ENCODE measurements around the gene TANC1.

TANC1 gene

DNA sequence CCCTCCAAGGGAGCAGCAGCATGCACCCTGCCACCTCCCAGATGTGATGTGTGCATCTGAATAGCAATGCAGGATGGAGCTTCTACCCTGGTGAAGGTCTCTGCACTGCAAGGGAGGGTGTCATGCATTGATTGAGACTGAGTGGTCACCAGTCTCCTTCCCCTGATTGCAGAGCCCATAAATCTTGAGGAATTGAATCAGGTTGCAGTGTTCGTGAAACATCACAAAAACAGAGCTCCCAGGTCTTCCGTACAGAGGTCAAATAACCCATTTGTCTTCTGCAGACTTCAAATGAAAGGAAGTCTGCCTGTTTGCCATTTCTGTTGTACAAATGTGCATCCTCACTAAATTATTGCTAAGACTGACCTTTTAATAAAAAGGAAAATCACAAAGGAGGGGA, 181.3 kb downstream of the TANC1 start:
- Mint-ChIP-seq H3K27me3 (peaks cover 0 to 6% of the 10 kb centered on the region in 2 donors), H3K27ac (no peak overlapping the region), H3K4me3 (no peak overlapping the region), H3K4me1 (ENCODE audit: low read depth in 2 of 2) (peaks cover 27 to 32% of the 10 kb centered on the region in 2 donors), H3K9me3 (no peaks in the 10 kb centered on the region), H3K36me3 (ENCODE audit: insufficient read depth) (no peaks in the 10 kb centered on the region)
- no peak for ATAC-seq (replicated peaks)
- no peak for DNase-seq

DNA sequence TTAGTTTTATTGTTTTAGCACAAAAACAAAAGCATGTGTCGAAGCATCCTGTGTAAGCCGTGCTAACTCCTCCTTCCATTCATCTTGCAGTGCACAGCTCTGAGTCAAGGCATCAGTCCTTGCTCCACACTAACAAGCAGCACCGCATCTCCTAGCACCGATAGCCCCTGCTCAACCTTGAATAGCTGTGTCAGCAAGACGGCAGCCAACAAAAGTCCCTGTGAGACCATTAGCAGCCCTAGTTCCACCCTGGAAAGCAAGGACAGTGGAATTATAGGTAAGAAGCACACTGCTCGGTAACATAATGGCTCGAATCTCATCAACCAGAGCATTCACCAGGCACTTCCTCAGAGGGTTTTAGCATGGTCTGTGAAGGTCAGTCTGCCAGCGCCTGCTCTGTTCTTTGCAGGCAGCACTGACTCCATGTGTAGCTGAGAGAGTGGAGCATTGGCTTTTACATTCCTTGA, 181.9 kb downstream of the TANC1 start:
- Mint-ChIP-seq H3K27ac (no peak overlapping the region), H3K4me3 (no peak overlapping the region), H3K36me3 (ENCODE audit: insufficient read depth) (no peaks in the 10 kb centered on the region), H3K9me3 (no peaks in the 10 kb centered on the region), H3K4me1 (ENCODE audit: low read depth in 2 of 2) (peaks cover 21 to 26% of the 10 kb centered on the region in 2 donors), H3K27me3 (peaks cover 0 to 6% of the 10 kb centered on the region in 2 donors)
- DNase-seq (no peak), ATAC-seq (replicated peaks) (no peak)

- H3K4me1 Mint-ChIP-seq (ENCODE audit: low read depth in 2 of 2), result peaks cover 13 to 16% of the 10 kb centered on the region in 2 donors
- H3K27ac Mint-ChIP-seq, result no peak overlapping the region
- H3K27me3 Mint-ChIP-seq, result peaks cover 0 to 6% of the 10 kb centered on the region in 2 donors
- H3K36me3 Mint-ChIP-seq (ENCODE audit: insufficient read depth), result no peaks in the 10 kb centered on the region
- DNase-seq (no peak), ATAC-seq (replicated peaks) (no peak)
- H3K4me3 Mint-ChIP-seq, result no peak overlapping the region
- H3K9me3 Mint-ChIP-seq, result no peaks in the 10 kb centered on the region
Observed at GRCh38 chr2:159151198-159152127, 183.0 kb downstream of the TANC1 start.

- Mint-ChIP-seq H3K4me1 (ENCODE audit: low read depth in 2 of 2) (peaks cover 7 to 16% of the 10 kb centered on the region in 2 donors), H3K36me3 (ENCODE audit: insufficient read depth) (no peaks in the 10 kb centered on the region), H3K27ac (no peak overlapping the region), H3K4me3 (no peak overlapping the region), H3K9me3 (no peaks in the 10 kb centered on the region), H3K27me3 (peaks cover 0 to 6% of the 10 kb centered on the region in 2 donors)
- ATAC-seq (replicated peaks), result no peak
- no peak for DNase-seq
Observed at GRCh38 chr2:159152128-159152778, 183.8 kb downstream of the TANC1 start.

DNA sequence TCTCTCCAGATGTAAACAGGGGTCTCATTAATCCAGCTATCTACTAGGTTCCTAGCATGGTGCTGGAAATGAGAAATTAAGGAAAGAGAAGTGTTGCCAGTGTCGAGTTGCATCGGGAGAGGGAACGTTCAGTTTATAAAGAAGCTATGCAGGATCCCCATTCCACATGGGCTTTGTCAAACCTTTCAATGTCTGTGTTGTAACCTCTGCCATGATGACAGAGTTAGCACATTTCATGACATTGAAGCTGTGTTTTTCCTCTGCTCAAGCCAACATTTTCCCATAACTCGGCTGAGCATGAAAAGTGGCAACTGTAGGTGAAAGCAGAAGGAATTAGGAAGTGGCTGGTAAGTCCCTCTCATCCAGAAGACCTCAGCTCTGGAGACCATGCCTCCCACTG, 184.6 kb downstream of the TANC1 start:
- Mint-ChIP-seq H3K27me3 (peaks cover 0 to 6% of the 10 kb centered on the region in 2 donors), H3K4me3 (no peak overlapping the region), H3K27ac (no peak overlapping the region), H3K4me1 (ENCODE audit: low read depth in 2 of 2) (peaks cover 6 to 8% of the 10 kb centered on the region in 2 donors), H3K36me3 (ENCODE audit: insufficient read depth) (no peaks in the 10 kb centered on the region), H3K9me3 (no peaks in the 10 kb centered on the region)
- no peak for DNase-seq
- ATAC-seq (replicated peaks), result no peak

GRCh38 chr2:159153463-159153862, 185.0 kb downstream of the TANC1 start:
- Mint-ChIP-seq H3K27ac (no peak overlapping the region), H3K9me3 (no peaks in the 10 kb centered on the region), H3K36me3 (ENCODE audit: insufficient read depth) (no peaks in the 10 kb centered on the region), H3K4me1 (ENCODE audit: low read depth in 2 of 2) (peaks cover 6 to 8% of the 10 kb centered on the region in 2 donors), H3K4me3 (no peak overlapping the region), H3K27me3 (peaks cover 0 to 6% of the 10 kb centered on the region in 2 donors)
- ATAC-seq (replicated peaks), result no peak
- DNase-seq, result no peak

DNA sequence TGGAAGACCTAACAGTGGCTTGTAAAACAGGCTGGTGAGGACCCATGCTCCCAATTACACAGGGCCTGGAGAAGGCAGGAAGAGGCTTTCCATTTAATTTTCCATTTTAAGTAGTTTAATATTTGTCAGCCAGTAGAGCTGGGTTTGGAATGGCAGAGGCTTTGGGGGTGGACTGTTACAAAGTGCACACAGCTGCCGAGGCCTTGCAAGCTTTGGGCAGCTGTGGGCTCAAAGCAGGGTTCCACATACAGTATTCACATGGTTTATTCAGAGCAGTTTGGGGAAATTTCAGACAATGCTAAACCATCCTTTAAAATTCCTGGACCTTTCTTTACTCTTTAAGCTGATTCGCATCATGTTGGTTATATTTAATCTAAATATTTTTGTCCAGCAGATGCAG, 185.5 kb downstream of the TANC1 start:
- H3K27ac Mint-ChIP-seq, result no peak overlapping the region
- ATAC-seq (replicated peaks) (no peak), DNase-seq (no peak)
- no peaks in the 10 kb centered on the region for H3K36me3 Mint-ChIP-seq (ENCODE audit: insufficient read depth)
- no peaks in the 10 kb centered on the region for H3K9me3 Mint-ChIP-seq
- peaks cover 6 to 8% of the 10 kb centered on the region in 2 donors for H3K4me1 Mint-ChIP-seq (ENCODE audit: low read depth in 2 of 2)
- peaks cover 0 to 6% of the 10 kb centered on the region in 2 donors for H3K27me3 Mint-ChIP-seq
- no peak overlapping the region for H3K4me3 Mint-ChIP-seq

DNA sequence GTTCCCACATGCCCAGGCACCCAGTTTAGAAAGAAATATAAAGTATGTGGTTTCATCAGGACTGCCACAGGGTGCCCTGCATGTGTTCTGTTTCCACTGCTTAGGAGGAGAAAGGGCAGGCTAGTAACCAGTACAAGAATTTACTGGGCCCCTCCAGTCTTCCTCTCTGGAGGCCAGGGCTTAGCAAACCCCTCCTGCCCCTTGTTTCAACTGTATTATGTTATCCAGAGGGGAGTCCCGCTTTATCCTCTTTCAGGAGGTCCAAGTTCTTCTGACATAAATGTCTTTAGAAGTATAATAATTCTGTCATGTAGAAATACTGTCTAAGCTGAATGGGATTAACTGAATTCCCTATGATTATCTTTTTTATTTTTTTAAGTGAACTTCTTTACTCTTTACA, 185.9 kb downstream of the TANC1 start:
- Mint-ChIP-seq H3K4me1 (ENCODE audit: low read depth in 2 of 2) (peaks cover 6 to 8% of the 10 kb centered on the region in 2 donors), H3K27ac (no peak overlapping the region), H3K36me3 (ENCODE audit: insufficient read depth) (no peaks in the 10 kb centered on the region), H3K9me3 (no peaks in the 10 kb centered on the region), H3K4me3 (no peak overlapping the region), H3K27me3 (peaks cover 0 to 6% of the 10 kb centered on the region in 2 donors)
- no peak for DNase-seq
- no peak for ATAC-seq (replicated peaks)

- Mint-ChIP-seq H3K9me3 (no peaks in the 10 kb centered on the region), H3K27ac (no peak overlapping the region), H3K27me3 (peaks cover 0 to 6% of the 10 kb centered on the region in 2 donors), H3K4me1 (ENCODE audit: low read depth in 2 of 2) (peaks cover 6 to 8% of the 10 kb centered on the region in 2 donors), H3K36me3 (ENCODE audit: insufficient read depth) (no peaks in the 10 kb centered on the region), H3K4me3 (no peak overlapping the region)
- no peak for ATAC-seq (replicated peaks)
- DNase-seq, result no peak
Observed at GRCh38 chr2:159155320-159155719, 186.9 kb downstream of the TANC1 start.

GRCh38 chr2:159155791-159156190, 187.4 kb downstream of the TANC1 start:
- no peak for ATAC-seq (replicated peaks)
- peaks cover 0 to 6% of the 10 kb centered on the region in 2 donors for H3K27me3 Mint-ChIP-seq
- peaks cover 6 to 9% of the 10 kb centered on the region in 2 donors for H3K4me1 Mint-ChIP-seq (ENCODE audit: low read depth in 2 of 2)
- no peak overlapping the region for H3K27ac Mint-ChIP-seq
- no peaks in the 10 kb centered on the region for H3K36me3 Mint-ChIP-seq (ENCODE audit: insufficient read depth)
- no peak for DNase-seq
- H3K9me3 Mint-ChIP-seq, result no peaks in the 10 kb centered on the region
- H3K4me3 Mint-ChIP-seq, result no peak overlapping the region

DNA sequence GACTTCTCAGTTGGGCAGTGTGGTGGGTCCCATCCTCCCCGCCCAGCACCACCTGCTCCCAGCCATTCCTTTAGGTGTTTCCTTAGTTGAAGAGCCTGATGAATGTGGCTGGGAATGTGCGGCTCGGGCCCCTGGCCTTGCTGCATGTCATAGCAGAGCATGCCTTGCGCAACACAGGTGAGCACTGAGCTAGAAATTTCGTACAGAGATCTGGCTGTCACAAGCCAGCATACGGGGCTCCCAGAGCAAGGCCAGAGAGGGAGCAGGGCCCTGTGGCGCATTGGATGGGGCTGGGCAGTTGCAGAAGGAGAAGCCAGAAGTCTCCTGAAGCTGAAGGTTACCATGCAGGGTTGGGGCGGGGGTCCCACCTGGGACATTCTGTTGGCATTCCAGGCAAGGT, 188.4 kb downstream of the TANC1 start:
- H3K36me3 Mint-ChIP-seq (ENCODE audit: insufficient read depth), result no peaks in the 10 kb centered on the region
- no peak overlapping the region for H3K4me3 Mint-ChIP-seq
- no peak for DNase-seq
- H3K4me1 Mint-ChIP-seq (ENCODE audit: low read depth in 2 of 2), result peaks cover 10 to 14% of the 10 kb centered on the region in 2 donors
- peaks cover 0 to 6% of the 10 kb centered on the region in 2 donors for H3K27me3 Mint-ChIP-seq
- ATAC-seq (replicated peaks), result no peak
- H3K27ac Mint-ChIP-seq, result no peak overlapping the region
- no peaks in the 10 kb centered on the region for H3K9me3 Mint-ChIP-seq

- peaks cover 10 to 14% of the 10 kb centered on the region in 2 donors for H3K4me1 Mint-ChIP-seq (ENCODE audit: low read depth in 2 of 2)
- DNase-seq (no peak), ATAC-seq (replicated peaks) (no peak)
- peaks cover 0 to 6% of the 10 kb centered on the region in 2 donors for H3K27me3 Mint-ChIP-seq
- H3K36me3 Mint-ChIP-seq (ENCODE audit: insufficient read depth), result no peaks in the 10 kb centered on the region
- H3K27ac Mint-ChIP-seq, result peak overlapping the region in 1 of 2 donors; percentile 42
- no peak overlapping the region for H3K4me3 Mint-ChIP-seq
- H3K9me3 Mint-ChIP-seq, result no peaks in the 10 kb centered on the region
Observed at GRCh38 chr2:159157361-159158209, 189.1 kb downstream of the TANC1 start.

DNA sequence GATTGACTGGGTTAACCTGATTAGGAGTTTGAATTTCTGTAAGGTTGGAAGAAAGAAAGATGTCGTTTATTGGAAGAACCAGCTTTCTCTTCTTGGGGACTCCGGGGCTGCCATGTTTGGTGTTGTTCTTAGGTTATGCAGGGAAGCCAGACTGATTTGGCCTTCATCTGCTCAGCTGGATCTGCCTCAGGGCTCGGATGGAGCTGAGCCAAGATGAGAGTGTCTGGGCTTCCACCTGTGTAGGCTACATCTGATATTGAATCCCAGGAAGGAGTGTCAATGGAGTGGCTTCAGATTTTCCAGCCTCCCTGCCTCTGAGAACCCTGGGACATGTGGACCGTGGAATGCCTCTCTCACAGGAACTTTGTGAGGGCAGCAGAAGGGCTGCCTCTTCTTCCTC, 192.0 kb downstream of the TANC1 start:
- Mint-ChIP-seq H3K27me3 (no peaks in the 10 kb centered on the region), H3K9me3 (no peaks in the 10 kb centered on the region), H3K36me3 (ENCODE audit: insufficient read depth) (no peaks in the 10 kb centered on the region), H3K4me3 (no peak overlapping the region), H3K4me1 (ENCODE audit: low read depth in 2 of 2) (peaks cover 4 to 6% of the 10 kb centered on the region in 2 donors), H3K27ac (peak overlapping the region in 1 of 2 donors; percentile 15)
- no peak for ATAC-seq (replicated peaks)
- no peak for DNase-seq
